GDM1 (cell line): ENCODE results near the gene CETP.

ENCODE experiments used
- DNase-seq: peaks from one replicate; lab custom pipeline; 2025; lab: John Stamatoyannopoulos, UW

Gene CETP

GRCh38 chr16:56961851-56962281 lies at the start of gene CETP:
Gene CETP (plus strand): TSS chr16:56961950. CDS start chr16:56961980, 30 bp downstream.
- DNase-seq: no peak

DNA sequence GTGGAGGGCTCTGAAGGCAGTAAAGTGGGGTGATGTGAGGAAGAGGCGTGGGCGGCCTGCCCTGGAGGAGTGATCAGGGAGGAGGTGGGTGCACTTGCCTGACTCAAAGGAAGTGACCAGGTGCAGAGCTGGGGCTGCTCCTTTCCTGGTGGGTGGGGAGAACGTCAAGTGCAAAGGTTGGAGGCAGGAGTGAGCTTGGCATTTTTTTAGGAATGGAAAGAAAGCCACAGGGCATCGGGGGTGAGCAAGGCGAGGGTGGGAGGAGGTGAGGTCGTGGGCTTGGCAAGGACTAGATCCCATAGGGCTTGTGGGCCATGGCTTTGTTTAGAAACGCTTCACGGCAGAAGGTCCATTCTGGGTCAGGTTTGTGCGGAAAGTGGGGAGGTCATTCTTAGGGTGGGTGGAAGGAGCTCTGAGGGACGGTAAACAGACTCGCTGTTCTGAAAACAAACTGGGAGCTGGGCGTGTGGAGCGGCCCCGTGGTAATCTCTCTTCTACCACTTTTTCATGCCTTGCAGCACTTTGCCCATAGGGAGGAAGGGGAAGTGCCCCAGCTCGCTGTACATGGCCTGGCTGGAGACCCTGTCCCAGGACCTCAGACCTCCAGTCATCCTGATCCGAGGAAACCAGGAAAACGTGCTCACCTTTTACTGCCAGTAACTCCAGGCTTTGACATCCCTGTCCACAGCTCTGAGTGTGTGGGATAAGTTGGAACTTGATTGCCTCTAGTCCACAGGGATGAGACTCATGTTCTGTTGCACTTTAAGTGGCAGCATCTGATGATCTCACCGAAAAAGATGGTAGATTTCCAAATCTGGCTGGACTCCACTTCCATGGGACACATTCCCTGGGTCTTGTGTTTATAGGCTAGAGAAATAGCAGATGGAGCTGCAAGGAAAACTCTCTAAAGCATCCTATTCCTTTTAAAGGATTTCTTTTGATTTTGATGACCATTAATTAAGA lies 48.7 kb upstream of the CETP start:
- DNase-seq: no peak

- DNase-seq: no peak
These were observed 46.9 kb upstream of the CETP start for GRCh38 chr16:56914896-56915295.

DNA sequence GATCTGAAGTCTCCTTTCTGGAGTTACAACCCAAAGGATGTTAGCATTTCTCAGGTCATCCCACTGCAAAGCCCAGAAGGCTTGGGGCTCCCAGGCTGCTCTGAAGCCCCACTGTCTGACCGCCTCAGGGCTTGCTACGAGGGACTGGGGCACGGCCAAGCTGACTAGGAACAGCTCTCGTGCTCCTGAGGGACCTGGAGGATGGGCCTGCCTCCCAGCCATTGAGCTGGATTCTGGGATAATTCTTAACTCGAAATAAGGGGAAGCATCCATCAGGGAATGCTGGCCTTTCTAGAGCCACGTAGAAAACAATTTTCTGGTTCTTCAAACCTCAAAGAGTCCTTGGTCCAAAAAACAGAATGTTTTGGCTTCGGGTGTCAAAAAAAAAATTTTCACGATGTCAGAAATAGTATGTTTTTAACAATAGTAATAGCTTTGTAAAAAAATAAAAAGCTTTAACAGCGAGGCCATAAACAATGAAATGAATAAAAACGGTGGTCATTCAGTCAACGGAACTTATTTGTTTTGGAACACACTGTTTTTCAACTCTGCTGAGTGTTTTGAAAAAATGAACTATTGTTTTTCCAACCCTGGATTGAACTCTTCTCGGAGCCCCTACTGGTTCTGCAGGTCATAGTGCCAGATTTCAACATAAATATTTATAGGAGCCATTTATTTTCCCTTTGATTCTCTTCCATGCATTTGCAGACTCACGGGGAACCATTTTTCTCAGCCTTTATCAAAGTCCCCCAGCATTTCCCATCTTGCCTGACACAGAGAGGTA lies 46.2 kb upstream of the CETP start:
- no peak for DNase-seq

DNA sequence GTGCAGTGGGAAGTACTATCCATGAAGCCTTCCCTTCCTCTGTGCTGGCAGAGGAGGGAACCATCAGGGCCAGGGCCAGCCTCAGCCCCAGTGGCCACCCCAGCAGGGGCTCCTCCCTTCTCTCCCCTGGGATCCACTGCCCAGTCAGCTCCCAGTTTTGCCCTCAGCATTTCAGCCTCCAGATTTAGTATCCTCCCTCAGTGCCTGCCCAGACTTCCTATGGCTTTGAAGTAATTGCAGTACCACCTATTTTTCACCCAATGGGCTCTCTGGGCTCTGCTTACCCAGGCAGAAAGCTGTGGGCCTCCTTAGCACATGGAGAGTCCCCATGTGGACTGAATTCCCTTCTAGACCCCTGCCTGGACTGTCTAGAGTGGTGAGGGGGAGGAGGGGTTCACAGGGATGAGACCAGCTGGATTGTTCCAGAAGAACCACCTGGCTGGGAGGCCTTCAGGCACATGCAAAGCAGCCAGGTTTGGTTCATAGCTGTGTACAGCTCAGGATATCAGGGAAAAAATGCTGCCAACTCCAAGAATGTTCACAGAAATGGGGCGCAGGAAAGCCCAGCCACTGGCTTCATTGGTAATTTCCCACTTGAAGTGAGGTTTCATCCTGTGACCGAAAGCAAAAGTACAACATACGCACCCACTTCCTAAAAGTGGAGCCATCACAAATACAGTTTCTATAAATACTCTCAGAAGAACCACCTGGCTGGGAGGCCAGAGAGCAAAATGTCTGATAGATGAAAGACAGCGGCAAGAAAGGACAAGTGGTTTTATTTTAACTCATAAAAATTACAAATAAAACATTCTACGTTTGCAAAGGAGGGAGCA lies 45.0 kb upstream of the CETP start:
- no peak for DNase-seq

- DNase-seq: no peak
These were observed 43.2 kb upstream of the CETP start for GRCh38 chr16:56918467-56919012.

DNA sequence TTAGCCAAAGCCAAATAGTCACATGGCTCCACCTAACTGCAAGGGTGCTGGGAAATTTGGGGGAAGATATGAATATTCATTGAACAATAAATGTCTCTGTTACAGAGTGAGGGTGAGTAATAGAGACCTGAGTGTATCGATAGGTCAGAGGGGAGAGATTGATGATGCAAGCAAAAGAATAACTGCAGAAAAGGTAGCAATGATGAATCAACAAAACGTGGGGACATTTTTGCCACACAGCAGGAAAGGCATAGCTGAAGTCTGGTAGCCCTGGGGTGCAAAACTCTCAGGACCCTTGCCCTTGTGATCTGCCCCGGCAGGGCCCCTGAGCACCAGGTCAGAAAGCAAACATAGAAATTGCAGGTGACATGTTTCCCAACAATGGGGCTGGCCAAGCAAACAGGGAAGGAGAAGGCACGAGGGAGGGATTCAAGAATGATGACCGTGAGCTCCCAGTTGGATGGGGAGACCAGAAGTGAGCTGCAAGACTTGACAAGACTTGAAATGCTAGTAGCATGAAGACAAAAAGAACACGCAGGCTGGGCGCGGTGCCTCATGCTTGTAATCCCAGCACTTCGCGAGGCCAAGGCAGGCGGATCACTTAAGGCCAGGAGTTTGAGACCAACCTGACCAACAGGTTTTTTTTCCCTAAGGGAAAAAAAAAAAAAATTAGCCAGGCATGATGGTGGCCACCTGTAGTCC lies 42.5 kb upstream of the CETP start:
- no peak for DNase-seq

DNA sequence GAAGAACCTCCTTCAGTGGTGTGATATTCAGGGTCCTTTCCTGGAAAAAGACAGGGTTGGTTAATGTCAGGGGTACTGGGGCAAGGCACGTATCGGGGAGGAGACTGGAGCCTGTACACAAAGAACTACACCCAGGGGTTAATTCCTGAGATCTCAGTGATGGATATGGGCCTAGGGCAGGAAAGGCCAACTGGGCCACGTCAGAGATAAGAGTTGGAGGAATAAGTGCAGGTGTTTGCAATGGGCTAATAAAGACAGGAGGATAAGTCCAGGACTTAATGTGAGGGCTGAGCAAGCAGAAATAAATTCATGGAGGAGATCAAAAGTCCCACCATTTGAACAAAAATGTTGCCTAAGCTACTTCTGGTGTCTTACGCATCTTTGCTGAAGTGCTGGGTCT lies 40.2 kb upstream of the CETP start:
- no peak for DNase-seq

GRCh38 chr16:56923481-56924091 lies 38.2 kb upstream of the CETP start:
- no peak for DNase-seq

GRCh38 chr16:56927471-56927870 lies 34.3 kb upstream of the CETP start:
- DNase-seq: no peak

- no peak for DNase-seq
These were observed 32.1 kb upstream of the CETP start for GRCh38 chr16:56929639-56930038.

GRCh38 chr16:56930486-56931270 lies 31.1 kb upstream of the CETP start:
- no peak for DNase-seq

- DNase-seq: no peak
These were observed 30.4 kb upstream of the CETP start for GRCh38 chr16:56931271-56931891.

GRCh38 chr16:56931892-56932720 lies 29.6 kb upstream of the CETP start, which contains the start of gene HERPUD1:
Gene HERPUD1 (plus strand): TSS chr16:56932142. CDS start chr16:56932245, 103 bp downstream.
- peak; percentile 88 for DNase-seq

GRCh38 chr16:56932721-56933619 lies 28.8 kb upstream of the CETP start:
- no peak for DNase-seq

GRCh38 chr16:56933828-56934598 lies 27.7 kb upstream of the CETP start:
- no peak for DNase-seq
